Heart right ventricle (tissue), 16 donors: Measurements from ENCODE around the gene BTG2. TPM values are rescaled to one million over a fixed set of nuclear protein-coding genes. Genes with fewer than 3 reads are reported as not detected.
"Not testable (repeated sequence)": the region's sequence is repeated elsewhere in the genome, so short reads cannot be mapped to it uniquely, and the experiment has no call there.

ENCODE experiments used
- ATAC-seq, 8 donors: fragments of 200-7000 bp; cut with Tn5 transposase; one replicate each; pipeline ENCODE4 v1.9.1; 2020; ENCODE audit warnings: mild to moderate bottlenecking in 8 of 8, moderate library complexity in 8 of 8, moderate number of reproducible peaks in 1 of 8
- DNase-seq, 2 donors: peaks; one replicate each; pipeline ENCODE4 v3.0.0-alpha.2; 2020
- H3K27ac ChIP-seq, 10 donors: fragments of 200-600 bp; sonication (generic) in 2 of 10; one replicate each; pipeline versions ENCODE4 v1.5.0 to v1.8.0; 2020 to 2022; ENCODE audit warnings: mild to moderate bottlenecking in 3 of 10
- H3K27me3 ChIP-seq, 7 donors: fragments of 200-600 bp; one replicate each; pipeline ENCODE4 v1.8.0; 2021 to 2022; ENCODE audit warnings: mild to moderate bottlenecking in 2 of 7
- H3K36me3 ChIP-seq, 9 donors: fragments of 200-600 bp; sonication (generic) in 1 of 9; one replicate each; pipeline versions ENCODE4 v1.5.0 to v1.8.0; 2020 to 2022; ENCODE audit warnings: mild to moderate bottlenecking in 2 of 9
- H3K4me1 ChIP-seq, 9 donors: fragments of 200-600 bp; sonication (generic) in 1 of 9; one replicate each; pipeline versions ENCODE4 v1.5.0 to v1.8.0; 2020 to 2022; ENCODE audit warnings: mild to moderate bottlenecking in 4 of 9
- H3K4me3 ChIP-seq, 10 donors: fragments of 200-600 bp; sonication (generic) in 2 of 10; one replicate each; pipeline versions ENCODE4 v1.5.0 to v1.8.0; 2020 to 2022; ENCODE audit warnings: mild to moderate bottlenecking in 7 of 10, moderate library complexity in 2 of 10
- H3K9me3 ChIP-seq, 11 donors: fragments of 200-600 bp in 10 of 11; sonication (generic) in 2 of 11; one replicate each; pipeline versions ENCODE4 v1.5.0 to v1.8.0; 2013 to 2022; ENCODE audit warnings: mild to moderate bottlenecking in 2 of 11, control low read depth in 1 of 11, moderate library complexity in 1 of 11
- WGBS, 2 donors: extraction: QIAGEN DNeasy Blood & Tissue Kit; methylation state at CpG; one replicate each; pipeline ENCODE4 v1.1.7; 2013; ENCODE audit warnings: inconsistent platforms in 1 of 2; 5-methylcytosine and 5-hydroxymethylcytosine counted together
- intact Hi-C, 10 donors: fragments of 100-400 bp; cut with DNase I; formaldehyde crosslinking; loops; one replicate each; pipeline versions ENCODE4 v1.11.1 to v1.14.2; 2022
- polyA plus RNA-seq, 2 donors: library from polyadenylated mRNA; stranded (reverse); fragments of 200-250 nt; gene quantifications; one replicate each; pipeline ENCODE4 v1.2.3, GENCODE V29; 2013
- total RNA-seq, 10 donors: library from RNA; stranded (reverse); fragmentation: NEBNext Ultra II Directional in 3 of 10; extraction: Animal tissue kit (Norgen Biotek cat#: 25700) in 3 of 10; gene quantifications; one replicate each; pipeline versions ENCODE4 v1.2.1 to v1.2.4, GENCODE V29; 2021 to 2023
- TF ChIP-seq, protein P1 (sequence below), 9 donors: fragments of 200-600 bp; sonication (generic) in 2 of 9; IDR thresholded peaks; one replicate each; pipeline versions ENCODE4 v1.5.0 to v1.8.0; 2021 to 2022; ENCODE audit warnings: antibody characterized with exemption in 9 of 9, mild to moderate bottlenecking in 5 of 9, moderate library complexity in 1 of 9
- donor health status: Arrhythmogenic right ventricular cardiomyopathy.
- donor health status: ischemic (EF 13 %, LVEDD 7.1; RV severe dilation, severe dysfunction).
- donor health status: healthy with polysubstance abuse.
- donor health status: DM: no; HTN: yes; CAD: no.
- donor health status: DM: no; HTN: no; CAD: no.
- donor health status: ischemic (EF 25% LVEDD 6.9; RV normal size, moderate dysfunction).
- donor health status: ischemic (EF 25% LVEDD 5.7; RV mildly dilated, moderate dysfunction).
- donor health status: healthy.
- donor health status: DM: yes; HTN: yes; CAD: no.
- donor health status: Ischemic cardiomyopathy.
- donor health status: ischemic (EF 35%, LVEDD 5.7; RV mildly dilated, moderate dysfunction).
- donor health status: nonischemic (EF 11% LVEDD 7.7; RV severe dilation, severe dysfunction).
- donor health status: DM: yes; HTN: yes; CAD: no.
- donor health status: PGD.
- donor health status: ischemic (EF 29% LVEDD 5.4; RV normal size, mild dysfunction).
- donor health status: nonischemic (EF 23%, LVEDD 6.1; RV moderate dilation, normal function).

The BTG2 gene
- total and polyA plus RNA-seq, 12 donors: 26.4 to 349 (median 54.2) TPM

DNA sequence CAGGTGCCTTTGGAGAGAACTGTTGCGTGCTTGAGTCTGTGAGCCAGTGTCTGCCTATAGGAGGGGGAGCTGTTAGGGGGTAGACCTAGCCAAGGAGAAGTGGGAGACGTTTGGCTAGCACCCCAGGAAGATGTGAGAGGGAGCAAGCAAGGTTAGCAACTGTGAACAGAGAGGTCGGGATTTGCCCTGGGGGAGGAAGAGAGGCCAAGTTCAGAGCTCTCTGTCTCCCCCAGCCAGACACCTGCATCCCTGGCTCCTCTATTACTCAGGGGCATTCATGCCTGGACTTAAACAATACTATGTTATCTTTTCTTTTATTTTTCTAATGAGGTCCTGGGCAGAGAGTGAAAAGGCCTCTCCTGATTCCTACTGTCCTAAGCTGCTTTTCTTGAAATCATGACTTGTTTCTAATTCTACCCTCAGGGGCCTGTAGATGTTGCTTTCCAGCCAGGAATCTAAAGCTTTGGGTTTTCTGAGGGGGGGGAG, 2.4 kb downstream of the BTG2 start:
- WGBS, 2 donors: 21 to 38% methylated on average over 3 of the region's 3 CpGs
- DNase-seq: no peak
- Histone ChIP-seq H3K27ac (peak overlapping the region; percentile 91 to 100 (median 99)), H3K4me3 (peak overlapping the region; percentile 73 to 100 (median 96)), H3K9me3 (no peaks in the 10 kb centered on the region), H3K27me3 (no peaks in the 10 kb centered on the region), H3K4me1 (peaks cover 10 to 52% (median 45%) of the 10 kb centered on the region in 9 donors), H3K36me3 (peaks cover 0 to 46% (median 27%) of the 10 kb centered on the region in 9 donors)
- TF ChIP-seq, protein P1, sequence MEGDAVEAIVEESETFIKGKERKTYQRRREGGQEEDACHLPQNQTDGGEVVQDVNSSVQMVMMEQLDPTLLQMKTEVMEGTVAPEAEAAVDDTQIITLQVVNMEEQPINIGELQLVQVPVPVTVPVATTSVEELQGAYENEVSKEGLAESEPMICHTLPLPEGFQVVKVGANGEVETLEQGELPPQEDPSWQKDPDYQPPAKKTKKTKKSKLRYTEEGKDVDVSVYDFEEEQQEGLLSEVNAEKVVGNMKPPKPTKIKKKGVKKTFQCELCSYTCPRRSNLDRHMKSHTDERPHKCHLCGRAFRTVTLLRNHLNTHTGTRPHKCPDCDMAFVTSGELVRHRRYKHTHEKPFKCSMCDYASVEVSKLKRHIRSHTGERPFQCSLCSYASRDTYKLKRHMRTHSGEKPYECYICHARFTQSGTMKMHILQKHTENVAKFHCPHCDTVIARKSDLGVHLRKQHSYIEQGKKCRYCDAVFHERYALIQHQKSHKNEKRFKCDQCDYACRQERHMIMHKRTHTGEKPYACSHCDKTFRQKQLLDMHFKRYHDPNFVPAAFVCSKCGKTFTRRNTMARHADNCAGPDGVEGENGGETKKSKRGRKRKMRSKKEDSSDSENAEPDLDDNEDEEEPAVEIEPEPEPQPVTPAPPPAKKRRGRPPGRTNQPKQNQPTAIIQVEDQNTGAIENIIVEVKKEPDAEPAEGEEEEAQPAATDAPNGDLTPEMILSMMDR (IDR thresholded peaks at IDR 0.05): no peak
- intact Hi-C loops: loop anchor here in 6 of 10 donors (1.0 to 5.0 kb wide), 6 partner anchors 13 to 35 kb away; no protein-coding TSS in a partner anchor
- ATAC-seq: no peak

DNA sequence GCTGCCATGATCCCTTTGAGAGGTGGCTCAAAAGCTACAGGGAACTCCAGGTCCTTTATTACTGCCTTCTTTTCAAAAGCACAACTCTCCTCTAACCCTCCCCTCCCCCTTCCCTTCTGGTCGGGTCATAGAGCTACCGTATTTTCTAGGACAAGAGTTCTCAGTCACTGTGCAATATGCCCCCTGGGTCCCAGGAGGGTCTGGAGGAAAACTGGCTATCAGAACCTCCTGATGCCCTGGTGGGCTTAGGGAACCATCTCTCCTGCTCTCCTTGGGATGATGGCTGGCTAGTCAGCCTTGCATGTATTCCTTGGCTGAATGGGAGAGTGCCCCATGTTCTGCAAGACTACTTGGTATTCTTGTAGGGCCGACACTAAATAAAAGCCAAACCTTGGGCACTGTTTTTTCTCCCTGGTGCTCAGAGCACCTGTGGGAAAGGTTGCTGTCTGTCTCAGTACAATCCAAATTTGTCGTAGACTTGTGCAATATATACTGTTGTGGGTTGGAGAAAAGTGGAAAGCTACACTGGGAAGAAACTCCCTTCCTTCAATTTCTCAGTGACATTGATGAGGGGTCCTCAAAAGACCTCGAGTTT, 3.1 kb downstream of the BTG2 start:
- intact Hi-C loops: loop anchor here in 2 of 10 donors (5.0 kb wide), 1 partner anchor 36 kb away; no protein-coding TSS in a partner anchor
- peak overlapping the region in 9 of 10 donors; percentile 7 to 100 (median 99) for H3K27ac ChIP-seq

GRCh38 chr1:203308923-203309331, 3.6 kb downstream of the BTG2 start:
- no peaks in the 10 kb centered on the region for H3K27me3 ChIP-seq
- DNase-seq (no peak), ATAC-seq (no peak)
- 61 to 77% methylated on average over 1 of the region's 1 CpG for WGBS, 2 donors
- intact Hi-C loops: loop anchor here in 2 of 10 donors (5.0 kb wide), 1 partner anchor 37 kb away; no protein-coding TSS in a partner anchor
- H3K4me3 ChIP-seq: peak overlapping the region; percentile 73 to 100 (median 96)
- TF ChIP-seq, protein P1 (IDR thresholded peaks at IDR 0.05): no peak
- H3K27ac ChIP-seq: peak overlapping the region in 5 of 10 donors; percentile 99 to 100 (median 100)
- H3K36me3 ChIP-seq: peaks cover 0 to 46% (median 27%) of the 10 kb centered on the region in 9 donors
- no peaks in the 10 kb centered on the region for H3K9me3 ChIP-seq
- peaks cover 10 to 52% (median 45%) of the 10 kb centered on the region in 9 donors for H3K4me1 ChIP-seq

More for the DNA sequence above, 3.1 kb downstream of the BTG2 start:
- Histone ChIP-seq H3K27me3 (no peaks in the 10 kb centered on the region), H3K36me3 (peaks cover 0 to 46% (median 27%) of the 10 kb centered on the region in 9 donors), H3K4me1 (peaks cover 10 to 52% (median 45%) of the 10 kb centered on the region in 9 donors), H3K9me3 (no peaks in the 10 kb centered on the region), H3K4me3 (peak overlapping the region; percentile 73 to 100 (median 96))
- ATAC-seq (no peak), DNase-seq (no peak)
- WGBS, 2 donors: 44 to 46% methylated on average over 5 of the region's 5 CpGs
- TF ChIP-seq, protein P1 (IDR thresholded peaks at IDR 0.05): no peak

- H3K27ac ChIP-seq: peak overlapping the region in 1 of 10 donors; percentile 13
- intact Hi-C loops: no loop called here
- no peaks in the 10 kb centered on the region for H3K27me3 ChIP-seq
- no peak overlapping the region for H3K4me3 ChIP-seq
- peaks cover 0 to 46% (median 27%) of the 10 kb centered on the region in 9 donors for H3K36me3 ChIP-seq
- WGBS, 2 donors: 84 to 97% methylated on average over 3 of the region's 3 CpGs
- TF ChIP-seq, protein P1 (IDR thresholded peaks at IDR 0.05): no peak
- peaks cover 10 to 47% (median 38%) of the 10 kb centered on the region in 9 donors for H3K4me1 ChIP-seq
- ATAC-seq (peak in 2 of 8 donors; percentile 8 to 18), DNase-seq (no peak)
- H3K9me3 ChIP-seq: no peaks in the 10 kb centered on the region
Measured at GRCh38 chr1:203311368-203312301, 6.3 kb downstream of the BTG2 start.

GRCh38 chr1:203314025-203314759, 8.9 kb downstream of the BTG2 start:
- H3K27me3 ChIP-seq, intact Hi-C loops, H3K4me3 ChIP-seq, H3K27ac ChIP-seq, ATAC-seq, DNase-seq, H3K9me3 ChIP-seq: not testable (repeated sequence)
- WGBS, 2 donors: 91 to 92% methylated on average over 3 to 4 of the region's 4 CpGs
- peaks cover 0 to 22% (median 4%) of the 10 kb centered on the region in 9 donors for H3K36me3 ChIP-seq
- peaks cover 4 to 33% (median 20%) of the 10 kb centered on the region in 9 donors for H3K4me1 ChIP-seq
